Endothelial cell of umbilical vein (primary cell): ENCODE data around the gene AKT2. TPM values are rescaled to one million over a fixed set of nuclear protein-coding genes. Genes with fewer than 3 reads are reported as not detected.
A peak's percentile ranks its signal among the peaks of the same experiment; 100 is the strongest.

Experiments
- BruUV-seq: library from RNA; stranded (reverse); fragments of 400-500 nt; replicated peaks from 2 replicates; lab custom pipeline; 2021; lab: Mats Ljungman, UMichigan
- CTCF ChIA-PET: fragments of 300-600, 350-600 bp; sonication (Branson Sonifier 250); formaldehyde crosslinking; loops from one replicate; lab custom pipeline; 2021; ENCODE audit warnings: antibody characterized with exemption, inconsistent platforms; lab: Charles Lee
- POLR2A ChIA-PET: fragments of 300-600, 350-600 bp; sonication (Branson Sonifier 250); formaldehyde crosslinking; loops from one replicate; lab custom pipeline; 2021; ENCODE audit warnings: antibody characterized with exemption, inconsistent platforms; lab: Charles Lee
- DNase-seq: peaks from one replicate; pipeline ENCODE4 v3.0.0-alpha.2; 2011; ENCODE audit warnings: low read depth, low spot score
- FAIRE-seq: peaks from 2 replicates; lab custom pipeline; 2011; peaks lifted over from hg19 to GRCh38; lab: Jason Lieb, UNC
- H2AFZ ChIP-seq: 2 replicates; pipeline ENCODE4 v1.6.0; 2012; ENCODE audit warnings: low read depth, low read length, control low read depth, inconsistent platforms
- H3K27ac ChIP-seq: 2 replicates; pipeline ENCODE4 v1.5.1; 2011; ENCODE audit warnings: low read depth, mild to moderate bottlenecking, control low read depth, low read length, moderate library complexity; ENCODE audit not compliant: insufficient read depth
- H3K27me3 ChIP-seq, 2 experiments: 2 replicates each; pipeline versions ENCODE4 v1.6.0 to v1.6.1; 2011; ENCODE audit warnings: low read length in 2 of 2, mixed read lengths in 1 of 2; ENCODE audit not compliant: control insufficient read depth in 2 of 2, insufficient read depth in 2 of 2
- H3K36me3 ChIP-seq, 2 experiments: 2 replicates in 1 of 2; 3 replicates in 1 of 2; pipeline ENCODE4 v1.5.1; 2011; ENCODE audit warnings: low read length in 2 of 2, mild to moderate bottlenecking in 1 of 2, moderate library complexity in 1 of 2; ENCODE audit not compliant: control insufficient read depth in 2 of 2, insufficient read depth in 2 of 2; ENCODE audit errors: extremely low read depth in 1 of 2
- H3K4me1 ChIP-seq: 3 replicates; pipeline ENCODE4 v1.5.1; 2011; ENCODE audit warnings: mild to moderate bottlenecking, low read length; ENCODE audit not compliant: control insufficient read depth, insufficient read depth; ENCODE audit errors: extremely low read depth
- H3K4me2 ChIP-seq: 2 replicates; pipeline ENCODE4 v1.6.1; 2011; ENCODE audit warnings: low read length, control low read depth, mixed read lengths; ENCODE audit not compliant: insufficient read depth
- H3K4me3 ChIP-seq, 3 experiments: fragments of 200-600 bp in 1 of 3; sonication (generic), shearing (Covaris generic) in 1 of 3; replicated peaks in 1 of 3; 2 replicates each; pipeline ENCODE4 v1.5.1; 2011 to 2016; ENCODE audit warnings: control low read depth in 3 of 3, low read length in 3 of 3, mild to moderate bottlenecking in 2 of 3, inconsistent platforms in 1 of 3, low read depth in 1 of 3, moderate library complexity in 1 of 3; ENCODE audit not compliant: insufficient read depth in 1 of 3
- H3K79me2 ChIP-seq: 2 replicates; pipeline ENCODE4 v1.6.0; 2012; ENCODE audit warnings: low read length, inconsistent platforms; ENCODE audit not compliant: control insufficient read depth, insufficient read depth
- H3K9ac ChIP-seq: replicated peaks from 2 replicates; pipeline ENCODE3; 2011; ENCODE audit warnings: low read length, control low read depth; ENCODE audit not compliant: insufficient read depth; ENCODE audit errors: extremely low read depth
- H3K9me1 ChIP-seq: replicated peaks from 3 replicates; pipeline ENCODE4 v1.6.0; 2011; ENCODE audit warnings: mild to moderate bottlenecking, low read length; ENCODE audit not compliant: control insufficient read depth, insufficient read depth; ENCODE audit errors: extremely low read depth
- H3K9me3 ChIP-seq: replicated peaks from 2 replicates; pipeline ENCODE4 v1.5.1; 2012; ENCODE audit warnings: low read length, inconsistent platforms; ENCODE audit not compliant: control insufficient read depth, insufficient read depth
- H4K20me1 ChIP-seq: replicated peaks from 2 replicates; pipeline ENCODE3; 2011; ENCODE audit warnings: mild to moderate bottlenecking, low read length; ENCODE audit not compliant: control insufficient read depth, insufficient read depth; ENCODE audit errors: extremely low read depth
- CTCF ChIP-seq, 2 donors: IDR thresholded peaks; 1 replicate in 1 of 2; 2 replicates in 1 of 2; pipeline ENCODE4 v1.5.1; 2011; ENCODE audit warnings: low read length in 2 of 2, mild to moderate bottlenecking in 2 of 2, moderate library complexity in 2 of 2, control low read depth in 1 of 2, inconsistent platforms in 1 of 2, low read depth in 1 of 2; ENCODE audit not compliant: insufficient read depth in 1 of 2; ENCODE audit errors: extremely low read depth in 1 of 2
- JUN ChIP-seq: IDR thresholded peaks from 2 replicates; pipeline ENCODE4 v1.6.1; 2011; ENCODE audit warnings: borderline replicate concordance, low read depth; ENCODE audit not compliant: insufficient read length, insufficient read depth
- POLR2AphosphoS5 ChIP-seq: IDR thresholded peaks from 2 replicates; pipeline ENCODE4 v1.6.1; 2012; ENCODE audit warnings: low read depth, mild to moderate bottlenecking, control low read depth, low read length, moderate library complexity; ENCODE audit not compliant: insufficient read depth
- dilution Hi-C: fragments of 300-500 bp; cut with MboI; formaldehyde crosslinking; loops from one replicate; pipeline ENCODE4 v1.15.0; 2019; ENCODE audit warnings: low sequenced_read_pairs; ENCODE audit not compliant: extremely low pct_ligation_motif_present
- intact Hi-C: fragments of 100-400 bp; cut with micrococcal nuclease; formaldehyde crosslinking; loops from one replicate; pipeline ENCODE4 v1.10.0; 2022
- polyA plus RNA-seq, 4 experiments: library from polyadenylated mRNA; depleted of rRNA in 3 of 4; stranded (reverse) in 3 of 4; unstranded in 1 of 4; fragments of >200 nt; gene quantifications; 2 replicates each; pipeline versions ENCODE4 v1.2.1 to v1.2.3, GENCODE V29; 2011 to 2012; ENCODE audit warnings: missing spikeins in 1 of 4
- total RNA-seq: library from RNA; stranded (reverse); gene quantifications from 2 replicates; pipeline ENCODE4 v1.2.3, GENCODE V29; 2021

The AKT2 gene
- total and polyA plus RNA-seq, 2 donors (not counting 3 experiments of a cell fraction or from before 2014, with no cell fraction given): 65.2 to 69.8 TPM

DNA sequence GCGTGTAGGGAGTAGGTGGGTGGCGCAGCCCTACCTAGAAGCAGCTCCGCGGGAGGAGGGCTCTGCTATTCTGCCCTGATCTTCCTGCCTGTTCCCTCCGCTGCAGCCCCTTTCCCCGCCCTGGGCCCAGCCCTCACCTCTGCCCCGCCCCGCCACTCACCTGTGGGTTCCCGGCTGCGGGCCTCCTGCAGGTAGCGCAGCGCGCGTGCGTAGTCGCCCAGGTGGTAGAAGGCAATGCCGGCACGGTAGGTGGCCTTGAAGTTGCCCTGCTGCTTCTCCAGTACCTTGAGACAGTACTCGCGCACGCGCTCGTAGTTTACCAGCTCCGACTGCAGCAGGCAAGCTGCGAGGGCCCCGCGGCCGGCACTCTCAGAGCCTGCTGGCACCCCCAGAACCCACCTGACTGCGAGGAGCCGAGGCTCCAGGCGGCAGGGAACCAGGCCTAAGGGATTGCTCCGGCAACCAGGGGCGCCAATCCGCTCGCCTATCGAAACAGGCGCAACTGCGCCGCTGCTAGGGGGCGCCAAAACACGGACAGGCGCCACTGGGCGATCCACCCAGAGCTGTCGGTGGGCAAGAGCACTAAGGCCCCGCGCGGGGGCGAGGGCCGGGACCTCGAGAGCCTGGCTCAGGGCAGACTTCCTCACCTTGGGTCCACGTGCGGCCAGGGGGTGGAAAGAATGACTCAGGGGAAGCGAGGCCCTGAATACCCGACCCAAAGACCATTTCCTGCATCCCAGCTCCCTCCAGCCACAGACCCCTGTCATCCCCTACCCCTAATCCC lies 67.9 kb downstream of the AKT2 start:
- dilution Hi-C loops (no loop called here), intact Hi-C loops (no loop called here)
- no peaks in the 10 kb centered on the region for H3K9me1 ChIP-seq
- H3K9ac ChIP-seq: no peak overlapping the region
- H3K4me3 ChIP-seq: no peak overlapping the region
- peaks cover 11% of the 10 kb centered on the region for H3K4me1 ChIP-seq
- peaks cover 18% of the 10 kb centered on the region in 2 experiments for H3K27me3 ChIP-seq
- FAIRE-seq (no peak), DNase-seq (no peak)
- no peak overlapping the region for H2AFZ ChIP-seq
- H4K20me1 ChIP-seq: no peaks in the 10 kb centered on the region
- H3K9me3 ChIP-seq: no peaks in the 10 kb centered on the region
- ChIA-PET POLR2A (no interaction called here), CTCF (interaction anchor here (0.6 to 1.3 kb wide), 6 partner anchors 16 to 77 kb away, joined by 3 to 4 read pairs (median 3); no protein-coding TSS in a partner anchor)
- TF ChIP-seq POLR2AphosphoS5 (no peak), CTCF (IDR thresholded peaks at IDR 0.05; ENCODE audit: extremely low read depth in 1 of 2, insufficient read depth in 1 of 2, low read depth in 1 of 2, low read length in 2 of 2) (peak; percentile 30 to 36)
- no TSS peak for BruUV-seq
- no peaks in the 10 kb centered on the region for H3K36me3 ChIP-seq
- no peak overlapping the region for H3K4me2 ChIP-seq
- no peak overlapping the region for H3K27ac ChIP-seq
- H3K79me2 ChIP-seq: no peaks in the 10 kb centered on the region

DNA sequence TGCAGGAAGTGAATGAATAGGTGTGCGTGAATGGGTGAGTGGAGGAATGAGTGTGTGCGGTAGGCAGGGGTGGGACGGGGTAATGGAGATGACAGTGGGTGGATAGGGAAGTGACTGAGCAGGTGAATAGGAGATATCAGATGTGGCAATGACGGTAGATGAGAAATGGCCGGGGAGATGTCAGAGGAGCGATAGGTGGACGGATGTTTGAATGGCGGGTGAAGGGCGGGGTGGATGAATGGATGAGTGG lies 68.4 kb downstream of the AKT2 start:
- no peak overlapping the region for H3K4me3 ChIP-seq
- no peak for DNase-seq
- POLR2A ChIA-PET: no interaction called here

More for the DNA sequence above, 68.4 kb downstream of the AKT2 start:
- no TSS peak for BruUV-seq
- Histone ChIP-seq H2AFZ (no peak overlapping the region), H3K9ac (no peak overlapping the region), H3K79me2 (no peaks in the 10 kb centered on the region), H3K27ac (no peak overlapping the region), H3K36me3 (no peaks in the 10 kb centered on the region), H3K9me1 (no peaks in the 10 kb centered on the region), H3K9me3 (no peaks in the 10 kb centered on the region), H3K4me2 (no peak overlapping the region), H3K27me3 (peaks cover 18% of the 10 kb centered on the region in 2 experiments), H4K20me1 (no peaks in the 10 kb centered on the region), H3K4me1 (peaks cover 11% of the 10 kb centered on the region)
- dilution Hi-C loops (no loop called here), intact Hi-C loops (no loop called here)
- no peak for TF ChIP-seq JUN
- CTCF ChIA-PET: no interaction called here
- FAIRE-seq: no peak
